Keratinocyte (primary cell): ENCODE data around the gene DIRAS1.

Experiments used
- CTCF ChIP-seq, 3 experiments: IDR thresholded peaks in 1 of 3; conservative IDR thresholded peaks in 1 of 3; optimal IDR thresholded peaks in 1 of 3; 2 replicates in 2 of 3; 3 replicates in 1 of 3; pipeline versions ENCODE3 to v1.5.1; 2011; ENCODE audit warnings: low read length in 3 of 3, mild to moderate bottlenecking in 3 of 3, moderate library complexity in 2 of 3, control low read depth in 1 of 3, inconsistent platforms in 1 of 3; ENCODE audit not compliant: insufficient read depth in 2 of 3; ENCODE audit errors: extremely low read depth in 1 of 3
- EZH2 ChIP-seq: IDR thresholded peaks from one replicate; pipeline ENCODE4 v1.6.1; 2012; ENCODE audit warnings: inconsistent platforms, mild to moderate bottlenecking, low read length, moderate library complexity

- TF ChIP-seq EZH2 (no peak), CTCF (optimal IDR thresholded peaks at IDR 0.05 in 1 of 3, IDR thresholded peaks at IDR 0.05 in 1 of 3, conservative IDR thresholded peaks at IDR 0.05 in 1 of 3; ENCODE audit: extremely low read depth in 1 of 3, insufficient read depth in 2 of 3, low read length in 3 of 3) (no peak)
Measured at GRCh38 chr19:2711172-2711874, 9.8 kb downstream of the DIRAS1 start.
